Measurements from ENCODE around the gene USP49. TPM values are rescaled to one million over a fixed set of nuclear protein-coding genes. Genes with fewer than 3 reads are reported as not detected.
"Not testable (repeated sequence)": the region's sequence is repeated elsewhere in the genome, so short reads cannot be mapped to it uniquely, and the experiment has no call there.

The USP49 gene
- 6.9 TPM for polyA plus RNA-seq (ENCODE audit: insufficient read length)

- DNase-seq: peak; percentile 93
Measured at GRCh38 chr6:41895300-41896233, at the start of gene USP49. TSS of gene USP49 (minus strand) at chr6:41895375. CDS start at chr6:41806983, 88,392 bp downstream.

DNA sequence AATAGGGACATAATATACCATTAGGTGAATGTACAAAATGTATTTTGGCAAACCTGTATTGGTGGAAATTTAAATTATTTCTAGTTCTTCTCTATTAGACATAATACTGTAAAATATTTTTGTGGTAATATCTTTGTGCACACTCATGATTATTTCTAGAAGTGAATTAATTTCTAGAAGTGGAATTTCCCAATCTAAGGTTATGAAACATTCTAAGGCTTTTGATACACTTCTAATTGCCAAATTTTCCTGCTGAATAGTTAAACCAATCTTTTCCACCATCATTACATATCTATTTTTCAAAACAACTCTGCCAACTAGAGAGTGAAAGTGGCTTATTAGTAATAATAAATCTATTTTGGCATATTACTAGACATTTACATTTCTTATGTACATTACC lies 48.3 kb upstream of the USP49 start:
- DNase-seq: no peak

GRCh38 chr6:41942882-41943281 lies 47.7 kb upstream of the USP49 start:
- DNase-seq: not testable (repeated sequence)

DNA sequence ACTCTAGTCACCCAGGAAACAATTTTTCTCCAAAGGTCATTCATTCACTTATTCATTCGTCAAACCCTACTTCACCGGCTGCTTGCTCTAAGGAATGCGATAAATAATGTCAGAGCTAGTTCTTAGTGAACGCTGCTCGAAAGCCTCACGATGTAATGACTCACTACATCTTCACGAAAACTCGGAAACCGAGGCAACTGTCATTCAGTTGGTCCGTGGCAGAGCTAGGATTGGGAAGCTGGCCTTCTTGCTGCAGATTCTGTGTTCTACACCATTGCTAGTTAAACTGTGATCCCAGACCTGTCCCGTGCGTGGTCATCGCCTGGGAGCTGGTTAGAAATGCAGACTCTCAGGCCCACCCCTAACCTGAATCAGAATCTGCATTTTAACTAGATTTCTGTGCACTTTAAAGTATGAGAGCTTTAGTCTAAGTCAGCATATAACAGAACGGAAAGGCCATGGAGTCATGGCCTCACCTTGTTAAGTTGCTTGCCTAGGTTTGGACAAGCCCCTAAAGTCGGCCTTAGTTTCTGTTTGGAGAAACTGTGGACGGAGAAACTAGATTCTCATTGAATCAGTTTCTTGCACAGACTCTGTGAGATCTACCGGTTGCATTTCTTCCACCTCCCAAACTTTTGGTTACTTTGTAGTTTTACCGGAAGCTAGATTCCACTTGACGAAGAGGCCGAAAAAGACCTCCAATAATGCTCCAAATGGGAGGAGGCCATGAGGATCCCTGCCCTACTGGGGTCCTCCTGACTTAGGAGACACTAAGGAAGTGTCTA lies 47.1 kb upstream of the USP49 start:
- DNase-seq: no peak

DNA sequence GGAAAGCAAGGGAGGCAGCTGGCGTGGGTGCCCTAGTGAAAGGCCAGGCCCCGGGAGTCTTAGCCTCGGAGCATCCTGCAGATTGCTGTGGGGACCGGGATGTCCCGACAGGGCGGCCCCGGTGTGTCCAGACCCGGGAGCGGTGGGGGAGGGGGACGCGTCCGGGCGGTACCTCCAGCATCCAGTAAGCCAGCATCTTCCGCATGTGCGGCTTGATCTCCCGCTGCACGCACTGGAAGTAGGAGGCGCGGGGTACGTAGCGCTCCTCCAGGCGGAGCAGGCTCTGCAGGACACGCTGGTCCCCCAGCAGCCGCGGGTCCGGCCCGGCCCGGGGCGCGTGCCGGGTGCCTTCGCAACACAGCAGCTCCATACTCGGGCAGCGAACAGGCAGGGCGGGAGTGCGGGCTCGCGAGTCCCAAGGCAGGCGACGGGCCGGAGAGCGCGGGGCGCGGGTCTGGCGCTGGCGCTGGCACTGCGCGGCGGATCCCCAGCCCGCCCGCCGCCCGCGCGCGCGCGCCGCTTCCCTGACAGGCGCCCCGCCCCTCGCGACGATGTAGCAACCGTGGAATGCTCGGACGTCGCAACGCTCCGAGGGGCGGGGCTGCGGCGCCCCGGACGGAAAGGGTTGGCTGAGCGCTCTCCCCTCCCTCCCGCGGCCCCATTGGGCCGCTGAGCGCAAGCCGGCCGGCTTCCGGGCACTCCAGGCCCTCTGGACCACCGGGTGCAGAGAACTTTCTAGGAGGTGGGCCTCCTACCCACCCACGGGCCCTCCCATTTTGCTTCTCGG lies 46.3 kb upstream of the USP49 start, which contains the start of gene CCND3:
Gene CCND3 (minus strand): TSS at position 529 of the 787 bp plus-strand sequence. CDS start 159 bp downstream, at position 370.
- DNase-seq: peak; percentile 92

- peak; percentile 40 for DNase-seq
Measured at GRCh38 chr6:41940759-41941279, 45.6 kb upstream of the USP49 start.

DNA sequence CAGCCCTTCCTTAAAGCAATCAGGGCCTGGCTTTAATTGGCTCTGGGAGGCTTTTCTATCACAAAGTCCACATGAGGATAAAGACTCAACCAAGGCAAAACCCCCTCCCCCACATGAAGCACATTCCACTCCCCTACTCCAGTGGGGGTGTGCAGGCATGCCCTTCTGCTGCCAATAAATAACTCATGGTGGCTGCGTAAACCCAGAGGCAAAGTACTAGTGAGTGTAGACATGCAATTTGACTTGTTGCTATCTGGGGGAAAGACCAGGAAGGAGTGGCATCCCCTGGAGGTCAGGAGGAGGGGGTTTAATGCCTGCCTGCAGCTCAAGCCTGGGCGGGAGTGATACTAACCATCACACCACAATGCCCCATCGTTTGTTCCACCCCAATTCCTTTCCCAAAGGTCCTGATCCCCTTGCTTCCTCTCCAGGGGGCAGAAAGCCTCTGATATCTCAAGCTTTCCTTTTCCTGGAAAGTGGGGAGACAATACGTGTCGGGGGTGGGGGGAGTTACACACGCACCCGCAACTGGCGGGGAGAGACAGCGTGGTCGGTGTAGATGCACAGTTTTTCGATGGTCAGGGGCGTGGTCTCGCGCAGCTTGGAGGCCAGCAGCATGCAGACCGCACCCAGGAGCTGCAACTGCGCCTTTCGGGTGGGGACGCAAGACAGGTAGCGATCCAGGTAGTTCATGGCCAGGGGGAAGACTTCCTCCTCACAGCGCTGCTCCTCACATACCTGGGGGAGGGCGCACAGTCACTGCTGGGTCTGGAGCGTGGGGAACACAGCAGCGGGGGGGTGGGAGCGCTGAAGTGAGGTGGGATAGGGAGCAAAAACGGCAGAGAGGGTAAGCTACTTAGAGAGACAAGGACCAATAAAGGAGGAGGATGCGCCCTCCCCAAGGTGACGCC lies 44.9 kb upstream of the USP49 start:
- no peak for DNase-seq

- DNase-seq: no peak
Measured at GRCh38 chr6:41939176-41939847, 44.1 kb upstream of the USP49 start.

DNA sequence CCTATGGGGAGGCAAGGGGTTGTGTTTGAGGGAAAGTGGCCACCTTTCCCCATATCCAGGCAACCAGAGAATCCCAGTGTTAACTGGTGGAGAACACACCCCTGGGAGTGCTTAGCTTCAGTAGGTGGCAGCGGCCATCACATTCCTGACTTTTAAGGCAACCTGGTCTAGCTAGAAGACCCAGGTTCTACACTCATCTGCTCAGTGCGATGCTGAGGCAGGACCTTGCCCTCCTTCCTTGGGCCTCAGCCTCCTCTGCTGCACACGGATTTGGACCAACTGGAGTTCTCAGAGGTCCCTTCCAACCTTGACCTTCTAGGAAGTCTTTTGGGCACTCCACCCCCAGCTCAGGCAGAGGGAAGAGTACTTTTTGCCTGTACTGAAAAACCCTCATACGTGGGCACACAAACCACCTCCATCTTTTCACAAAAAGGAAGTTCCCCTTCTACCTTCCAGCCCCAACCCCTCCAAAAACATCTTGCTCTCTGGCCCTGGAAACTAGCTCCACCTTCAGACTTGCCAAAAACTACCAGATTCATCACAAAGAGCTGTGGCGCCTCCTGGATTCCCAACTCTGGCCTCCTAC lies 43.5 kb upstream of the USP49 start:
- DNase-seq: no peak

DNA sequence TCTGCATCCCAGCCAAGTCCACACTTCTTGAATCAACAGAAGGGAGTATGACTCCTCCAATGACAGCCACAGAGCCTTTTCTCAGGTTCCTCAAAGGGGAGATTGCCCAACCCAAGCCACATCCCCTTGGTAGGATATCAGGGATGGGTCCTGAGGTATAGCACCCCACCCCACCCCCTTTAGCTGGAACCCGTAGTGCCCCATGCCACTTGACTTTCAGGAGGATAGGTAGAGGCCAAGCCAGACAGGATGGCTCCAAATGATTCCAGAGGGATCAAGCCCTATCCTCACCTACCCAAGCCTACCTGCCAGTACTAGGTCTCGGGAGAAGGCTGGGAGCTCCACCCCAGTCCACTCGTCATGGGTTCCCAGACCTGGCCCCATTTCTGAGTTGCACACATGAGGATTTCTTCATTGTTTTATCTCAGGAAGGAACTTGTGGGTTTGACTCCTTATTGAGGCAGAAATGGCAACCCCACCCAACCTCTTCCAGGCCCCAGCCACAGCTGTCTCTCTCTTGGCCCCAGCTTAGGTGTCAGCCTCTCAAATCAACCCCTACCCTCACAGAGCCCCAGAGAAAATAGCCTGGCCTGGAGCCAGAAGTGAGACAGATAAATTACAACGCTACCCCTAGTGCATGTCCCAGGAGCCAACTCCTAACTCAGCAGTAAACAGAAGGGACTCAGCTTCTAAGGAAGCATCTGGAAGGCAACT lies 42.8 kb upstream of the USP49 start:
- DNase-seq: no peak

DNA sequence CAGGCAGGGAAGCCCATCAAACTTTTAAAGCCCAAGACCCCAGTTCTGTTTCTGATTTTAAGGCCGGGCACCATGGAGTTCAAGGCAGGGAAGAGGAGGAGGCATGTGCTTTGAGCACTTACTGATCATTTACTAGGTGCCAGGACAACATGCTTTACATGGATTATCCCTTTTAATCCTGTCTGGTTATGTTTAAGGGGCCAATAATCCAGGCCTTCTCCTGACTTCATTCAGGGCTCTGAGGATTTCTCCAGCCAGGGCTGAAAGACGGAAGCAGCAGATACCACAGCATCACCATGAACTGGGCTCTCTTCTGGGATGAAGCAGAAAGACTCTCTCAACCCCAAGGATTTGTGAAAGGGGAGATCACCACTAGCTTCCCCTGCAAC lies 42.3 kb upstream of the USP49 start:
- no peak for DNase-seq

DNA sequence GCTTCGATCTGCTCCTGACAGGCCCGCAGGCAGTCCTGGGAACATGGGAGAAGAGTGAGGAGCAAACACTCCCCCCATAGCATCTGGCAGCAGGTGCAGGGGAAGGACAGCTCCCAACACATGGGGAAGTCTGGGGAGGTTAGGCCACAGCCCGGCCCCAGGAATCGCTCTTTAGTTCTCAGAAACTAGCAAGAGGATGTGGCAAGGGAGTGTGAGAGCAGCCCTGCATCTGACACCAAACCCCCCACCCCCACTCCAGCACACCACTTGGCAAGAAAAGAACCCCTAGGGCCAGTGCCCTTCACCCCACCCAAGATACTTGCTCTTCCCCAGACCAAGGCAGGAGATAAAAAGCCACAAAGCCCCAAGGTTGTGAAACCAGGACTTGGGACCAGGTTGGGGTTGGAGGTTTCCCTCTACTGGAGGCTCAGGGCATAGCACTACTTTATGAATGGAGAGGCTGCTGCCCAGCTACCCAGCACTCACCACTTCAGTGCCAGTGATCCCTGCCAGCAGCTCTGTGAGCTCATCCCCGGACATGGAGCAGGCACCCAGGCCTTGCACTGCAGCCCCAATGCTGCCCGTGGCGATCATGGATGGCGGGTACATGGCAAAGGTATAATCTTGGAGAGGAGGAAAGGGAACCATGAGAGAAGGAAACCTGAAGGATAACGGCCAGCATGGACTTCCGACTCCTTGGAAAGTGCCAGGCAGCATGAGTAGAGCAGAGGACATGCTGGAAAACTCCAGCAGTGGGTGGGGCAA lies 41.1 kb upstream of the USP49 start:
- DNase-seq: peak; percentile 56

DNA sequence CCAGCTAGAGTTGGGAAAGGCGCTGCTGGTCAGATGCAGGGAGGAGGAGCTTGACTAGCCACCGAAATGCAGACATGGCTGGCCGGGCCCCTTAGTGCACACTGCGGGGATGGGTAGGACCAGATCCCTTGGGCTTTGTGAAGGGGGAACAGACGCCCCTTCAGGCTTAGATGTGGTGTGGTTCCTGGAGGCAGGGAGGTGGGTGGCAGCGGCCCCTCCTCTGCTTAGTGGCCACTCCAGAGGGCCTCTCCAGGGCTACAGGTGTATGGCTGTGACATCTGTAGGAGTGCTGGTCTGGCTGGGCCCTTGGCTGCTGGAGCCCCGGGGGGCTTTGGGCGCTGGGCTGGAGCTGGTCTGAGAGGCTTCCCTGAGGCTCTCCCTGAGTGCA lies 40.5 kb upstream of the USP49 start:
- no peak for DNase-seq

DNA sequence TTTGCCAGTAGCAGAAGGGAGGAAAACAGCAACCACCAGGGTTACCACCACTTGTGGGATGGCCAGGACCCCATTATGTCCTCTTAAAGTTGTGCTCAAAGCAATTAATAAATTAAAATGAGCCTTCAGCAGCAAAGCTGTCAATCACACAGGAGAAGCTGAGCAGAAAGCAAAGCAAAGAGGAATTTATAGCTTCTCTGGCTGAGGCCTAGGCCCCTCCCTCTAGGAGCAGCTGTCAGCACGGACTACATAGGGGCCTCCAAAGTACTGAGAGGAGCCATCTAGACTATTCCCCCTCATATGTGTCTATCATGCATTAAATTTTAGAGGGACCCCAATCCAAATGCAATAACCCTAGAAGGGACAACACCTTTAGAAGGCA lies 40.0 kb upstream of the USP49 start:
- DNase-seq: no peak

GRCh38 chr6:41934278-41935192 lies 39.4 kb upstream of the USP49 start:
- no peak for DNase-seq

- DNase-seq: no peak
Measured at GRCh38 chr6:41932378-41932777, 37.2 kb upstream of the USP49 start.

DNA sequence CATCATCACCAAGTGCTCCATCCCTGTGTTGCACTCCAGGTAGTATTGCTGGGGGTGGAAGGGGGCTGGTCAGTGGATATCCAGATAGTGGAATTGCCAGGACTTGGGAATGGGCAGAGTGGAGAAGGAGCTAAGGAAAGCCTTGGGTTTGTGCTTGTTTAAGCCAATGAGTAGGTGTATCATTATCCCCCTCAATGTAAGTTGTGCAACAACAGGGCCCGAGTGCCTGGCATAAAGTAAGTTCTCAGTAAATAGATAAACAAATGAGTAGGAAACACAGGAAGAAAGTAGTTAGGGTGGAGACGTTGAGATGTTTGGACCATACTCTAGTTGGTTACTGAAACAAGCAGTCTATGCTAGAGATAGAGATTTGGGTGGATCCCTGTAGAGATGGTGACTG lies 36.6 kb upstream of the USP49 start:
- DNase-seq: no peak

DNA sequence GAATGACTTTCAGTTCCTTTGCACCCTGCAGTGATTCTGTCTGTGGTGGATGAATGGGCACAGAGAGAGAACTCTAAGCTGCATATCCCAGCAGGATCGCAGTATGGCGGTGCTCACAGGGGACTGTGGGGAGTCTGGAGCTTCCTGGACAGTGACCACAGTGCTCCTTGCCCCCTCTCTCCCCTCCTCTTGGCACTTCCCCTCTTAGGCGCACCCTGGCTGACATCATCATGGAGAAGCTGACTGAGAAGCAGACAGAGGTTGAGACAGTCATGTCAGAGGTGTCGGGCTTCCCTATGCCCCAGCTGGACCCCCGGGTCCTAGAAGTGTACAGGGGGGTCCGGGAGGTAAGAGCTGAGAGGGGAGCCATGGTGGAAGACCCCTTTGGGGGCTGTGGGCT lies 34.7 kb upstream of the USP49 start:
- no peak for DNase-seq

Measured in hindlimb muscle (tissue), 1 donor.